Naive B cell (primary cell): ENCODE results near the gene TULP1. TPM values are rescaled to one million over a fixed set of nuclear protein-coding genes. Genes with fewer than 3 reads are reported as not detected.

Source experiments
- ATAC-seq, 2 donors: fragments of 150-1000 bp; cut with Tn5 transposase; 2 replicates each; pipeline ENCODE4 v1.10.0; 2021; ENCODE audit warnings: low read depth in 2 of 2, mild to moderate bottlenecking in 2 of 2, moderate library complexity in 2 of 2
- DNase-seq: peaks from one replicate; pipeline ENCODE4 v3.0.0; 2022
- H3K27ac Mint-ChIP-seq, 6 donors: one replicate each; pipeline ENCODE4 v1.8.0; 2020 to 2022; ENCODE audit warnings: mild to moderate bottlenecking in 6 of 6, mixed read lengths in 6 of 6, moderate library complexity in 5 of 6, inconsistent platforms in 2 of 6
- H3K27me3 Mint-ChIP-seq, 3 donors: one replicate each; pipeline ENCODE4 v1.8.0; 2021 to 2022; ENCODE audit warnings: mixed read lengths in 3 of 3, mild to moderate bottlenecking in 1 of 3
- H3K36me3 Mint-ChIP-seq, 2 donors: one replicate each; pipeline ENCODE4 v1.8.0; 2020 to 2022; ENCODE audit warnings: mixed read lengths in 2 of 2, inconsistent platforms in 1 of 2, mild to moderate bottlenecking in 1 of 2
- H3K4me1 Mint-ChIP-seq, 3 donors: one replicate each; pipeline ENCODE4 v1.8.0; 2020 to 2022; ENCODE audit warnings: mixed read lengths in 3 of 3, inconsistent platforms in 1 of 3, mild to moderate bottlenecking in 1 of 3, moderate library complexity in 1 of 3
- H3K4me3 Mint-ChIP-seq, 8 donors: one replicate each; pipeline ENCODE4 v1.8.0; 2020 to 2022; ENCODE audit warnings: mild to moderate bottlenecking in 8 of 8, mixed read lengths in 8 of 8, moderate library complexity in 8 of 8, inconsistent platforms in 2 of 8
- H3K9me3 Mint-ChIP-seq, 7 donors: one replicate each; pipeline ENCODE4 v1.8.0; 2020 to 2022; ENCODE audit warnings: mixed read lengths in 7 of 7, mild to moderate bottlenecking in 5 of 7, inconsistent platforms in 2 of 7, moderate library complexity in 1 of 7
- polyA plus RNA-seq, 6 donors: library from polyadenylated mRNA; unstranded; fragments of 300-500 nt; fragmentation: Illumina TruSeq; gene quantifications; one replicate each; pipeline ENCODE4 v1.2.3, GENCODE V29; 2021; ENCODE audit warnings: low read depth in 6 of 6

TULP1 gene
- polyA plus RNA-seq, 6 donors from 2014 or later = not detected

GRCh38 chr6:35491558-35492257 lies 21.0 kb downstream of the TULP1 start:
- Mint-ChIP-seq H3K4me3 (no peak overlapping the region), H3K4me1 (peaks cover 12 to 21% (median 12%) of the 10 kb centered on the region in 3 donors), H3K27me3 (peaks cover 5 to 32% (median 19%) of the 10 kb centered on the region in 3 donors), H3K36me3 (no peaks in the 10 kb centered on the region), H3K9me3 (no peaks in the 10 kb centered on the region), H3K27ac (no peak overlapping the region)
- DNase-seq = no peak
- ATAC-seq = no peak

GRCh38 chr6:35490821-35491557 lies 21.7 kb downstream of the TULP1 start:
- H3K4me3 Mint-ChIP-seq = no peak overlapping the region
- no peak for ATAC-seq
- no peaks in the 10 kb centered on the region for H3K36me3 Mint-ChIP-seq
- peaks cover 12 to 21% (median 12%) of the 10 kb centered on the region in 3 donors for H3K4me1 Mint-ChIP-seq
- H3K27me3 Mint-ChIP-seq = peaks cover 5 to 31% (median 19%) of the 10 kb centered on the region in 3 donors
- H3K9me3 Mint-ChIP-seq = no peaks in the 10 kb centered on the region
- DNase-seq = no peak
- peak overlapping the region in 1 of 6 donors; percentile 76 for H3K27ac Mint-ChIP-seq

GRCh38 chr6:35489995-35490791 lies 22.5 kb downstream of the TULP1 start:
- Mint-ChIP-seq H3K36me3 (no peaks in the 10 kb centered on the region), H3K4me3 (no peak overlapping the region), H3K4me1 (peaks cover 12 to 19% (median 12%) of the 10 kb centered on the region in 3 donors), H3K27ac (no peak overlapping the region), H3K9me3 (no peaks in the 10 kb centered on the region), H3K27me3 (peaks cover 5 to 24% (median 19%) of the 10 kb centered on the region in 3 donors)
- DNase-seq (no peak), ATAC-seq (no peak)

GRCh38 chr6:35489066-35489465 lies 23.6 kb downstream of the TULP1 start:
- peaks cover 4 to 24% (median 19%) of the 10 kb centered on the region in 3 donors for H3K27me3 Mint-ChIP-seq
- H3K36me3 Mint-ChIP-seq = no peaks in the 10 kb centered on the region
- no peaks in the 10 kb centered on the region for H3K9me3 Mint-ChIP-seq
- H3K4me1 Mint-ChIP-seq = peaks cover 7 to 10% (median 10%) of the 10 kb centered on the region in 3 donors
- H3K4me3 Mint-ChIP-seq = no peak overlapping the region
- no peak for ATAC-seq
- no peak overlapping the region for H3K27ac Mint-ChIP-seq
- no peak for DNase-seq

GRCh38 chr6:35488517-35488862 lies 24.2 kb downstream of the TULP1 start:
- H3K9me3 Mint-ChIP-seq = no peaks in the 10 kb centered on the region
- peak overlapping the region in 1 of 8 donors; percentile 42 for H3K4me3 Mint-ChIP-seq
- H3K36me3 Mint-ChIP-seq = no peaks in the 10 kb centered on the region
- H3K27ac Mint-ChIP-seq = peak overlapping the region in 1 of 6 donors; percentile 75
- H3K4me1 Mint-ChIP-seq = peaks cover 4 to 7% (median 7%) of the 10 kb centered on the region in 3 donors
- DNase-seq (no peak), ATAC-seq (no peak)
- peaks cover 0 to 24% (median 19%) of the 10 kb centered on the region in 3 donors for H3K27me3 Mint-ChIP-seq

- ATAC-seq (no peak), DNase-seq (no peak)
- Mint-ChIP-seq H3K27ac (peak overlapping the region in 2 of 6 donors; percentile 75 to 84), H3K27me3 (peaks cover 0 to 19% (median 16%) of the 10 kb centered on the region in 3 donors), H3K4me1 (peaks cover 3 to 5% (median 4%) of the 10 kb centered on the region in 3 donors), H3K9me3 (no peaks in the 10 kb centered on the region), H3K36me3 (no peaks in the 10 kb centered on the region), H3K4me3 (peak overlapping the region in 1 of 8 donors; percentile 42)
Observed at GRCh38 chr6:35487658-35488516, 24.8 kb downstream of the TULP1 start.

GRCh38 chr6:35486005-35486925 lies 26.4 kb downstream of the TULP1 start:
- ATAC-seq = no peak
- Mint-ChIP-seq H3K4me3 (no peak overlapping the region), H3K27ac (no peak overlapping the region), H3K4me1 (no peaks in the 10 kb centered on the region), H3K9me3 (no peaks in the 10 kb centered on the region), H3K36me3 (no peaks in the 10 kb centered on the region), H3K27me3 (peaks cover 0 to 10% (median 10%) of the 10 kb centered on the region in 3 donors)
- DNase-seq = no peak

- DNase-seq (no peak), ATAC-seq (no peak)
- Mint-ChIP-seq H3K9me3 (no peaks in the 10 kb centered on the region), H3K36me3 (no peaks in the 10 kb centered on the region), H3K27ac (no peak overlapping the region), H3K27me3 (peaks cover 0 to 2% (median 1%) of the 10 kb centered on the region in 3 donors), H3K4me1 (no peaks in the 10 kb centered on the region), H3K4me3 (no peak overlapping the region)
Observed at GRCh38 chr6:35485402-35485877, 27.3 kb downstream of the TULP1 start.

GRCh38 chr6:35484921-35485392 lies 27.7 kb downstream of the TULP1 start:
- Mint-ChIP-seq H3K27me3 (no peaks in the 10 kb centered on the region), H3K9me3 (no peaks in the 10 kb centered on the region), H3K36me3 (no peaks in the 10 kb centered on the region), H3K4me1 (no peaks in the 10 kb centered on the region), H3K27ac (no peak overlapping the region), H3K4me3 (no peak overlapping the region)
- no peak for DNase-seq
- ATAC-seq = no peak

- Mint-ChIP-seq H3K27ac (peak overlapping the region in 1 of 6 donors; percentile 40), H3K27me3 (no peaks in the 10 kb centered on the region), H3K9me3 (no peaks in the 10 kb centered on the region), H3K36me3 (no peaks in the 10 kb centered on the region), H3K4me1 (no peaks in the 10 kb centered on the region), H3K4me3 (peak overlapping the region in 1 of 8 donors; percentile 61)
- DNase-seq (no peak), ATAC-seq (no peak)
Observed at GRCh38 chr6:35483893-35484645, 28.6 kb downstream of the TULP1 start.

- Mint-ChIP-seq H3K4me3 (no peak overlapping the region), H3K4me1 (no peaks in the 10 kb centered on the region), H3K27ac (peak overlapping the region in 1 of 6 donors; percentile 69), H3K9me3 (no peaks in the 10 kb centered on the region), H3K36me3 (no peaks in the 10 kb centered on the region), H3K27me3 (no peaks in the 10 kb centered on the region)
- DNase-seq (no peak), ATAC-seq (no peak)
Observed at GRCh38 chr6:35483490-35483889, 29.2 kb downstream of the TULP1 start.
